Skin epidermis (tissue), 12 donors: ENCODE results near the gene SPATA13.
"Not testable (repeated sequence)": the region's sequence is repeated elsewhere in the genome, so short reads cannot be mapped to it uniquely, and the experiment has no call there.

Experiments used
- H3K27ac ChIP-seq, 21 experiments: fragments of 200-600 bp; sonication (generic) in 11 of 21; one replicate each; pipeline ENCODE4 v1.5.0; 2020; ENCODE audit warnings: mild to moderate bottlenecking in 3 of 21, inconsistent platforms in 2 of 21, moderate library complexity in 2 of 21
- H3K4me3 ChIP-seq, 7 experiments: fragments of 200-600 bp; sonication (generic) in 2 of 7; one replicate each; pipeline ENCODE4 v1.5.0; 2020; ENCODE audit warnings: inconsistent platforms in 2 of 7, mild to moderate bottlenecking in 2 of 7, moderate library complexity in 1 of 7

SPATA13 gene

DNA sequence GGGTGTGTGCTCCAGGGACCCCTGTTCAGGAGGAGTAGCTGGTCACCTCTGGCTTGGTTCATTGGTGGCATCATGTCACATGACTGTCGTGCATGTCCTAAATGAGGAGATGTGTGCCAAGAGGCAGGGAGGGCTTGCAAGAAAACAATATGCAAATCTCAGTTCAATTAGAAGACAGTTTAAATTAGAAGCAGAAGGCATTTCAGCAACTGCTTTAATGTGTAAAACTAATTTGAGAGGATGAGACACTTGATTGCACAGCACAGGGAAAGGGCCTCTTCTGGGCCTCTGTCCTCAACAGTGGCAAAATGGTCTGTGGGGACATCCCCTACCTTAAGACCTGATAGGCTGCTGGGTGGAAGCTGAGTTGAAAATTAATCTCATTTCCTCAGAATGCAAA is 54.6 kb downstream of the SPATA13 start:
- Histone ChIP-seq H3K4me3 (no peak overlapping the region), H3K27ac (peak overlapping the region in 1 of 21 experiments; percentile 29)

DNA sequence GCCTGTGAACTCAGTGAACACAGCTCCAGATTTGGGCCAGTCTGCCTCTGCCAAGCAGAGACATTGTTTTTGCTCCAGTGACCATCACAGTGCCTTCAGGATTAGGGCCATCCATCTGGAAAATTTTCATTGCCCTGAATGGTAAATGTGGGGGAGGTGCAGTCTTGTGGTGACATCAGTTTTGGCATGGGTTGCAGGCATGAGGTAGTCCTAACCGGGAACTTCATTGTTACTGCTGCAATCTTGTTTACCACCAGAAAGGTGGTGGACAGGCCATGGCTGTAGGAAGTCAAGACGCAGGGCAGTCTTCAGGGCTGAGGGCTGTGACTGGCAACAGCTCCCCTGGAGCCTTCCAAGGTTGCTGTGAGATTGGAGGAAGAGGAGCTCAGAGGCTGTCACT is 55.2 kb downstream of the SPATA13 start:
- H3K4me3 ChIP-seq = no peak overlapping the region
- H3K27ac ChIP-seq = peak overlapping the region in 1 of 21 experiments; percentile 10

DNA sequence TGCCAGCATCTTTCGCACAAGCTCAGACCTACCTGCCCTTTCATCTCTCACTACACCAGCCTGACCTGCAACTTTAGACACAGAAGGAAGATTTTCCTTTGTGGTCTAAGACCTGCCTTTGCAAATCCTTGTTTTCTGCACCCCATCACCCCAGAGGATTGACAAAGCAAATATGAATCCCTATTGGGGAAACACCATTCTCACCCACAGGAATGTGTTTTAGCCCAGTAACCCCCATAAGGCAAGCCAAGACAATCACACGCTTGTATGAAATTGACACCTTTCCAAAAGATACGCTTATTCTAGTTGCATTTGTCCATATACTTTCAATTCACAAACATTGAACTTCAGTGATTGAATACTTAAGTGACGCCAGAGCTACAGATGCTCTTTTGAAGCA is 55.7 kb downstream of the SPATA13 start:
- peak overlapping the region in 2 of 21 experiments; percentile 10 to 18 for H3K27ac ChIP-seq

DNA sequence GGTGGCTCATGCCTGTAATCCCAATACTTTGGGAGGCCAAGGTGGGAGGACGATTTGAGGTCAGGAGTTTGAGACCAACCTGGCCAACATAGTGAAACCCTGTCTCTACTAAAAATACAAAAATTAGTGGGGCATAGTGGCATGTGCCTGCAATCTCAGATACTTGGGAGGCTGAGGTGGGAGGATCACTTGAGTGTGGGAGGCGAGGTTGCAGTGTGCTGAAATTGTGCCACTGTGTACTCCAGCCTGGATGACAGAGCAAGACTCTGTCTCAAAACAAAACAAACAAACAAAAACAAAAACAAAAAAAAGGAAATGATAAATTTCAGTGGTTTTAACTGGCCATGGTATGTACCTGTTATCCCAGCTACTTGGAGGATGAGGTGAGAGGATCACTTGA is 56.3 kb downstream of the SPATA13 start:
- peak overlapping the region in 3 of 21 experiments; percentile 12 to 41 (median 18) for H3K27ac ChIP-seq
- not testable (repeated sequence) for H3K4me3 ChIP-seq

More for the DNA sequence above, 55.7 kb downstream of the SPATA13 start:
- H3K4me3 ChIP-seq = no peak overlapping the region

DNA sequence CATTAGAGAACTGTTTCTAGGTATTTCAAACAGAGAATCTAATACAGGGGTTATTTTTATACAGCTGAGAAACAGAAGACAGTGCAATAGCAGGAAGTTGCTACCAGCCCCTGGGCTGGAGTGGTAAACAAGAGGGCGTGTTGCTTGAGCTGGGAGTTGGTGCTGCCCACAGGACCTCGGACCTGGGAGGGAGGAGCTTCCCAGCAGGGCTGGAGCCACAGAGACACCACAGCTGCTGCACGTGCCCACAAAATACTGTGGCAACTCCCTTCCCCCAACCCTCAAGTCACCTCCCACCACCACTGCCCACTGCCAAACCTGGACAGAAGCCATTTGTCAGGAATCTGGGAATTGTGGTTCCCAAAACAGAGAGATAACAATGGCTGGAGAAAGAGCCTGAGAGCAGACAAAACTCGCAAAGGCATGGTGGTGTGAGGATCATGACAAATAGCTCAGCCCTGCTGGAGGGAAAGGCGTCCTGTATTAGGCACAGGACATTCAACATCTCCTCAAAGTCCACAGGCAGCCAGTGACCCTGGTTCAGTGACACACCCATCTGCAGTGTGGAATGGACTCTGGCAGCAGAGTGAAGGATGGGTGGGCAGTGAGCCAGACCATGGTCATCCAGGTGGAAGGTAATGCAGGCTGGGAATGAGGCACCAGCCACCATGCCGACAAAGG is 57.2 kb downstream of the SPATA13 start:
- Histone ChIP-seq H3K27ac (peak overlapping the region in 7 of 21 experiments; percentile 4 to 58 (median 32)), H3K4me3 (no peak overlapping the region)

DNA sequence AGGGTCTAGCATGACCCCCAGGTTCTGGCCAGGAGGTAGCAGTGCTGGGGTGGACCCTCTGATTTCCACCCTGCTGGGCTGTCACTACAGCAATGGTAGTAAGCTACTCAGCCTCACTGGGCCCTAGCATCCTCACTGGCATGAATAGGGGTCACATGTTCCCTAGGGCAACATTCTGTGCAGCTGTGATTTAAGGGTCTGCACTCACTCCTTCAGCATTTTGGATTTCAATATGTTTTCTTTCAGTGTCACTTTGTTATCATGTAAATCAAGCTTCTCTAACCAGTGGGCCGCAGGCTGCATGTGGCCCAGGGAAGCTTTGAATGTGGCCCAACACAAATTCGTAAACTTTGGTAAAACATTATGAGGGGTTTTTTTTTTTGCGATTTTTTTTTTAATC is 57.8 kb downstream of the SPATA13 start:
- no peak overlapping the region for H3K4me3 ChIP-seq
- peak overlapping the region in 4 of 21 experiments; percentile 4 to 50 (median 23) for H3K27ac ChIP-seq

GRCh38 chr13:24218977-24219376 is 58.5 kb downstream of the SPATA13 start:
- no peak overlapping the region for H3K27ac ChIP-seq
- no peak overlapping the region for H3K4me3 ChIP-seq

DNA sequence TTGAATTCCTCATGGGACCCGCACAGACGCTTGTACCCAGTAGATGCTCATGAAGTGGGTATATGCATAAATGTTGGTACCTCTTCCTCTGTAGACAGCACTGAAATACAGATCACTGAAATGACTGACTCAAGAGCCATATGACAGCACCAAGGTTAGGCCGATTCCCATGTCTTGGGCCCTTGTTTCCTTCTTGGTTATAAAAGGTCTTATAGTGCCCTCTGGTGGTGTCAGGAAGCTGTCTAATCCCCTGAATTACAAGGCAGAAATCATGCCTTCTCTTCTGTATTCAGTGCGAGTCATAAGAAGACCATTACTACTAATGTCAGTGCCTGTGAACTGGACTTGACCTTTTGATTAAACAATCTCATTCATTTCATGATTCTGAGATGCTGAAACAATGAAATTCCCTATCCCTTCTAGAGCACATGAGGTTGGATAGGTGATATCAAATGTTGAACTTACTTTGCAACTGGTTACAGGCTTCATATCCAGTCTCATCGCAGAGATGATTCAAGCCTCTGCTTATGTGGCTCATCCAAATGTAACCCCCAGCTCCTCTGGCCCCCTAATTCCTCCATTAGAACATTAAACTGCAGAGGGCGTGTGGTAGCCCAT is 59.7 kb downstream of the SPATA13 start:
- Histone ChIP-seq H3K4me3 (no peak overlapping the region), H3K27ac (peak overlapping the region in 2 of 21 experiments; percentile 29 to 66)

- no peak overlapping the region for H3K27ac ChIP-seq
- no peak overlapping the region for H3K4me3 ChIP-seq
Measured at GRCh38 chr13:24221007-24221406, 60.5 kb downstream of the SPATA13 start.

GRCh38 chr13:24222756-24223155 is 62.2 kb downstream of the SPATA13 start:
- H3K27ac ChIP-seq = no peak overlapping the region

GRCh38 chr13:24223341-24224231 is 63.1 kb downstream of the SPATA13 start:
- Histone ChIP-seq H3K4me3 (peak overlapping the region in 1 of 7 experiments; percentile 0), H3K27ac (peak overlapping the region in 6 of 21 experiments; percentile 0 to 72 (median 40))

More at GRCh38 chr13:24222756-24223155, 62.2 kb downstream of the SPATA13 start:
- no peak overlapping the region for H3K4me3 ChIP-seq

DNA sequence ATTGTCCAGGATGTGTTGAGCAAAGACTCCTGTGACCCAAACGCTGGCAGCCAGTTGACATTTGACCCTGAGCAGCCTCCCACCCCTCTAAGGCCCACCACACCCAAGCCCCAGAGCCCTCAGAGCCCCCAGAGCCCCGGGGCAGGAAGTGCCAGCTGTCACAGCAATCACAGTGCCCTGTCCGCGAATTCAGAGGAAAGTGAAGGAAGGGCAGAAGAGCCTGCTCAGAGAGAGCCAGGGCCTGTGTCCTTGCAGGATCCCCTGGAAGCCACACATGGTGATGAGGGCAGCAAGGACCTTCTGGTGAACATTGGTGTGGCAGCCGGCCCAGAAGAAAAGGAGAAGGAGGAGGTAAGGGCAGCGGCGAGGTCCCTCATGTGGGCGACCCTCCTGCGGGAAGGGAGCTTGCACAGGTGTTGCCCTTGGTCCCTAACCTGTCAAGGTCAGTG is 63.7 kb downstream of the SPATA13 start:
- Histone ChIP-seq H3K27ac (peak overlapping the region in 6 of 21 experiments; percentile 0 to 72 (median 40)), H3K4me3 (peak overlapping the region in 1 of 7 experiments; percentile 0)

DNA sequence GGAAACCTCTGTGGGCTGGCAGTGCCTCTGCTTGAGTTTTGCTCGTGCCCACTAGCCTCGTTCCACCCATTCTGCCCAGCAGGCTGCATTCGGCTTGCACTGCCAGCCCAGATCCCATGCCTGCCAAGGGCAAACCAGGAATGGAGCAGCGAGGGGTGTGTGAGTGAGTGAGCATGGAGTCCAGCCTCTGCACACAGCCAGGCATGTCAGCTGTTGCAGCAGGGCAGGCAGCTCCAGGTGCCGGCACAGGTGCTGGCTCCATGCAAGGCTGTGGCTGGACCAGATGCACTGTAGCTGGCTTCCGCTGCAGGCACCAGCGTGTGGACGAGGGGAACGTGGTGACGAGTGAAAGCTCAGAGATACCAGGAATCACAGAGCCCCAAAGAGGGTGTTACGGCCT is 64.5 kb downstream of the SPATA13 start:
- Histone ChIP-seq H3K4me3 (no peak overlapping the region), H3K27ac (no peak overlapping the region)

GRCh38 chr13:24225930-24226329 is 65.4 kb downstream of the SPATA13 start:
- no peak overlapping the region for H3K27ac ChIP-seq
- no peak overlapping the region for H3K4me3 ChIP-seq

GRCh38 chr13:24226762-24227161 is 66.2 kb downstream of the SPATA13 start:
- H3K27ac ChIP-seq = no peak overlapping the region
- no peak overlapping the region for H3K4me3 ChIP-seq

GRCh38 chr13:24228852-24229458 is 68.4 kb downstream of the SPATA13 start:
- no peak overlapping the region for H3K4me3 ChIP-seq
- no peak overlapping the region for H3K27ac ChIP-seq

DNA sequence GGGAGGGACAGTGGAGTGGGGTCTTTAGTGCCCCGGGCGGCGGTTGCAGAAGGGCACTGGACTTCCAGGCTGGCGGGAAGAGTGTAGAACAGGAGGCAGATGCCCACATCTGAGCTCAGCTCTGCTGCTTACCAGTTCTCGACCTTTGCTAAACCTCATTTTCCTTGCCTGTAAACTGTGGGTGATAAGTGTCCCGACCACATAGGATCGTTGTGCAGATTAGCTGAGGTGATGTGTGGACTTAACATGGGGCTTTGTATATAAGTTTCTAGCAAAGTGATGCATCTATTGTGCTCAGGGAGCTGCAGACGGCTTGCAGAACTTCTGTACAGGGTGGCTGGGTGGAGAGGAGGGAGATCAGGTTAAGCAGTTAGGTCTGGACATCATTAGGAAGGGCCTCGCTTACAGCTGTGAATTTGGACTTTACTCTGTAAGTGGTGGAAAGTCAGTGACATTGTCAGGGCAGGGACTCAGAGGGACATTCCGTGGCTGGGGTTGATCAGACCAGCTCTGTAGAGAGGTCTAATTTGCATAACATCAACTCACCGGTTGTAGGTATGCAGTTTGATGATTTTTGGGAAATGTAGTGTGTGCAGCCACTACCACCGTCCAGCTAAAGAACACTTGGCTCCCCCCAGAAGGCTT is 70.0 kb downstream of the SPATA13 start:
- H3K4me3 ChIP-seq = no peak overlapping the region
- peak overlapping the region in 1 of 21 experiments; percentile 67 for H3K27ac ChIP-seq

DNA sequence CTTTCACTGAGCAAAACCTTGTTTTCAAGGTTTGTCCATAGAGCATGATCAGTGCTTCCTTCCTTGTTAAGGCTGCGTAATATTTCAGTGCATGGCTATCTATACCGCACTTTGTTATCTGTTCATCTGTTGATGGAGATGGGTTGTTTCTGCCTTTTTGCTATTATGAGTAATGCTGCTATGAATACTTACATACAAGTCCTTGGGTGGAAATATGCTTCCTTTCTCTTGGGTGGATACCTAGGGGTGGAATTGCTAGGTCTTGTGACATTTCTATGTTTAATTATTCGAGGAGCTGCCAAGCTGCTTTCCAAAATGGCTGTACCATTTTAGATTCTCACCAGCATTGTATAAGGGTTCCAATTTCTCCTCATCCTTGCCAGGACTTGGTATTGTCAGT is 70.9 kb downstream of the SPATA13 start:
- H3K27ac ChIP-seq = peak overlapping the region in 1 of 21 experiments; percentile 67
- no peak overlapping the region for H3K4me3 ChIP-seq

DNA sequence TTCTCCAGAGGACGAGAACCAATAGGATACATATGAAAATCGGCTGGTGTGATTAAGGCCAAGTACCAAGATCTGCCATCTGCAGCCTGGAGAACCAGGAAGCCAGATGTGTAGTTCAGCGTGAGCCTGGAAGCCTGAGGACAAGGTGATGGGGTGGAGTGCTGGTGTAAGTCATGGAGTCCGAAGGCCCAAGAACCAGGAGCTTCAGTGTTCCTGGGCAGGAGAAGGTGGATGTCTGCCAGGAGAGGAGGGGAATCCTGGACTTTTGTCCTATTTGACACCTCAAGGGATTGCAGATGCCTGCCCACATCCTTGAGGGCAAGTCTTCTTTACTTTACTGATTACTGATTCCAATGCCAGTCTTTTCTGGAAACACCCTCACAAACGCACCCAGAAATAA is 71.5 kb downstream of the SPATA13 start:
- Histone ChIP-seq H3K4me3 (no peak overlapping the region), H3K27ac (no peak overlapping the region)
